ENCODE data around the gene BZW2. TPM values are rescaled to one million over a fixed set of nuclear protein-coding genes. Genes with fewer than 3 reads are reported as not detected.

Gene BZW2
- total and polyA plus RNA-seq, 7 donors: 83.7 to 163 (median 133) TPM

DNA sequence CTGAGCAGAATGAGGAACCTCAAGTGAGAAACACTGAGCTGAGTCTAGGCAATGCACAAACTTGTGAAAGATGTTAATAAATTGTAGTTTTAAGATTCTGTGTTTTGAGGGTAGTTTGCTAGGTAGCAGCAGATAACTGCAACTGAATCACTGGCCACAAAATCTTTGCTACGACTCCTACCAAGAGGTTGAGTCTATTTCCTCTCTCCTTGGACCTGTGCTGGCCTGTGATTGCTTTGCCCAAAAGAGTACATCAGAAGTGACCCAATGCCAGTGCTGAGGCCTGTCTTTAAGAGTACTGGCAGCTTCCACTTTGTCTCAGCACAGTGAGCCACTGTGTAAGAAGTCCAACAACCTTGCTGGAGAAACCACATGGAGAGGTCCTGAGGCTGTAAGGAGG is 95.7 kb downstream of the BZW2 start:
- intact Hi-C loops (cut with DNase I): no loop called here
- no peaks in the 10 kb centered on the region for H3K9me3 ChIP-seq
- H3K27ac ChIP-seq: no peak overlapping the region
- no peak for TF ChIP-seq CTCF (IDR thresholded peaks at IDR 0.05)
- WGBS, 3 donors: 94 to 96% (median 95%) methylated on average over 1 of the region's 1 CpG
- ATAC-seq (no peak), DNase-seq (no peak)
- H3K4me3 ChIP-seq: no peak overlapping the region
- H3K27me3 ChIP-seq (ENCODE audit: insufficient read depth in 3 of 3, low read length in 2 of 3): no peaks in the 10 kb centered on the region
- no peaks in the 10 kb centered on the region for H3K36me3 ChIP-seq (ENCODE audit: insufficient read depth in 1 of 2, low read depth in 1 of 2)
- no peaks in the 10 kb centered on the region for H3K4me1 ChIP-seq

DNA sequence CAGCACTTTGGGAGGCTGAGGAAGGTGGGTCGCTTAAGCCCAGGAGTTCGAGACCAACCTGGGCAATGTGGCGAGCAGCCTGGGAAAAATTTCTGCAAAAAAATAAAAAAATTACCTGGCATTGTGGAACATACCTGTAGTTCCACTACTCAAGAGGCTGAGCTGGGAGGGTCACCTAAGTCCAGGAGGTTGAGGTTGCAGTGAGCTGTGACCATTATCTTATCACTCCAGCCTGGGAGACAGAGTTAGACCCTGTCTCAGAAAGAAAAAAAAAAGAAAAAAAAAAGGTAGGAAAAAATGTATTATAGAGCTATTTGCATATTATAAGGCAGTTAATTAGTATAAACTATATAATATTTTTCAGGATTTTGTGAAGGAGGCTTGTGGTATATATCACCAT is 96.6 kb downstream of the BZW2 start:
- no peak for ATAC-seq
- WGBS, 3 donors: 66 to 99% (median 97%) methylated on average over 3 of the region's 3 CpGs
- intact Hi-C loops (cut with DNase I): no loop called here

DNA sequence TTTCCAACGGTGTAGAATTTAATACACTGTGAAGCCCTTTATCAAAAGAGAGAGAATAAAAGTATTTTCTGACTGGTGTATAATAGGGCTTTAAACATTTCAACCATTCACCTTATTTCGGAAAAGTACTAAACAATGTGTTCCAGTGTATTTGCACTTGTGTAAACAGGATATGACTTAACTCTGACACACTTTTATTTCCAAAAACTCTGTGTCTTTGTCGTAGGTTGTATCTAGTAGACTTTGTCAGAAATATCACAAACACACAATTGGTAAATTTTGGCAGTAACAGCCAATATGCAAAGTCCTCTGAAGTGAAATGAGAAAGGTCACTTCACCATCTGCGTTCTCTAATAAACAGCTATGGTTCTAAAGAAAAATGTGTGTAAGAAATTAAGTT is 97.3 kb downstream of the BZW2 start:
- TF ChIP-seq CTCF (IDR thresholded peaks at IDR 0.05): no peak
- intact Hi-C loops (cut with DNase I): no loop called here
- DNase-seq: no peak
- no peaks in the 10 kb centered on the region for H3K27me3 ChIP-seq (ENCODE audit: insufficient read depth in 3 of 3, low read length in 2 of 3)
- no peak overlapping the region for H3K27ac ChIP-seq
- no peak for ATAC-seq
- H3K9me3 ChIP-seq: no peaks in the 10 kb centered on the region
- 36 to 55% (median 44%) methylated on average over 4 of the region's 4 CpGs for WGBS, 3 donors
- H3K36me3 ChIP-seq (ENCODE audit: insufficient read depth in 1 of 2, low read depth in 1 of 2): no peaks in the 10 kb centered on the region
- no peaks in the 10 kb centered on the region for H3K4me1 ChIP-seq
- H3K4me3 ChIP-seq: no peak overlapping the region

More for the DNA sequence above, 96.6 kb downstream of the BZW2 start:
- no peak for DNase-seq
- Histone ChIP-seq H3K4me1 (no peaks in the 10 kb centered on the region), H3K27me3 (ENCODE audit: insufficient read depth in 3 of 3, low read length in 2 of 3) (no peaks in the 10 kb centered on the region), H3K36me3 (ENCODE audit: insufficient read depth in 1 of 2, low read depth in 1 of 2) (no peaks in the 10 kb centered on the region), H3K27ac (no peak overlapping the region), H3K9me3 (no peaks in the 10 kb centered on the region), H3K4me3 (no peak overlapping the region)
- no peak for TF ChIP-seq CTCF (IDR thresholded peaks at IDR 0.05)

GRCh38 chr7:16744518-16745250 is 98.7 kb downstream of the BZW2 start:
- intact Hi-C loops (cut with DNase I): no loop called here
- H3K4me3 ChIP-seq: no peak overlapping the region
- TF ChIP-seq CTCF (IDR thresholded peaks at IDR 0.05): no peak
- no peaks in the 10 kb centered on the region for H3K4me1 ChIP-seq
- no peaks in the 10 kb centered on the region for H3K36me3 ChIP-seq (ENCODE audit: insufficient read depth in 1 of 2, low read depth in 1 of 2)
- 74 to 87% (median 75%) methylated on average over 6 of the region's 6 CpGs for WGBS, 3 donors
- H3K9me3 ChIP-seq: no peaks in the 10 kb centered on the region
- H3K27me3 ChIP-seq (ENCODE audit: insufficient read depth in 3 of 3, low read length in 2 of 3): no peaks in the 10 kb centered on the region
- no peak overlapping the region for H3K27ac ChIP-seq
- DNase-seq: no peak
- ATAC-seq: no peak

DNA sequence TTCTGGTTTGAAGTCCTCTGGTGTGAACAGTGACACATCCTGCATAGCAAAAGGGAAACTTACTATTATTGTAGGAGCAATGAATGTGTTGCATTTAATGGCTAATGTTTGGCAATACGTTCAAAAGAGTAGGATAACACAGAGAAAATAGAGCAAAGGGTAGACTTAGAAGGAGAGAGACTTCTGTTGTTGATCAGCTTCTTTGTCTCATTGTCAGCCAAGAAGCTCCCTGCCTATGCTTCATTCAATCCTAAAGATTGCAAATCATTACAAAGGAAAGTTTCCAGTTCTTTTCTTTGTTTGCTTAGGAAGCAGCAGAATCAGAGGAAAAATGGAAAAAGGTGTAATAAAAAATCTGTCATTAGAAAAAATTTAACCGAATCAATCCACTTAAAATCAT is 99.7 kb downstream of the BZW2 start:
- Histone ChIP-seq H3K27ac (no peak overlapping the region), H3K27me3 (ENCODE audit: insufficient read depth in 3 of 3, low read length in 2 of 3) (no peaks in the 10 kb centered on the region), H3K36me3 (ENCODE audit: insufficient read depth in 1 of 2, low read depth in 1 of 2) (no peaks in the 10 kb centered on the region), H3K4me1 (no peaks in the 10 kb centered on the region), H3K4me3 (no peak overlapping the region), H3K9me3 (no peaks in the 10 kb centered on the region)
- 38 to 90% (median 83%) methylated on average over 2 of the region's 2 CpGs for WGBS, 3 donors
- ATAC-seq (no peak), DNase-seq (no peak)
- intact Hi-C loops (cut with DNase I): no loop called here
- no peak for TF ChIP-seq CTCF (IDR thresholded peaks at IDR 0.05)
